ENCODE measurements around the gene DIP2A.

The DIP2A gene

GRCh38 chr21:46600305-46600704, 141.6 kb downstream of the DIP2A start:
- peaks cover 34% of the 10 kb centered on the region for H3K4me1 ChIP-seq (ENCODE audit: control insufficient read depth, insufficient read depth, low read length)
- H3K36me3 ChIP-seq (ENCODE audit: control insufficient read depth, insufficient read depth, low read length), result no peaks in the 10 kb centered on the region
- H3K27me3 ChIP-seq (ENCODE audit: control insufficient read depth, insufficient read depth, low read length), result no peaks in the 10 kb centered on the region
- H3K9ac ChIP-seq (ENCODE audit: low read length), result no peak overlapping the region
- no peaks in the 10 kb centered on the region for H3K9me3 ChIP-seq (ENCODE audit: control insufficient read depth, low read length)
- no peak overlapping the region for H3K4me3 ChIP-seq (ENCODE audit: low read length)

GRCh38 chr21:46600978-46601377, 142.3 kb downstream of the DIP2A start:
- Histone ChIP-seq H3K4me1 (ENCODE audit: control insufficient read depth, insufficient read depth, low read length) (peaks cover 34% of the 10 kb centered on the region), H3K4me3 (ENCODE audit: low read length) (no peak overlapping the region), H3K9ac (ENCODE audit: low read length) (no peak overlapping the region), H3K27me3 (ENCODE audit: control insufficient read depth, insufficient read depth, low read length) (no peaks in the 10 kb centered on the region), H3K36me3 (ENCODE audit: control insufficient read depth, insufficient read depth, low read length) (no peaks in the 10 kb centered on the region), H3K9me3 (ENCODE audit: control insufficient read depth, low read length) (no peaks in the 10 kb centered on the region)

- H3K9me3 ChIP-seq (ENCODE audit: control insufficient read depth, low read length), result no peaks in the 10 kb centered on the region
- no peaks in the 10 kb centered on the region for H3K27me3 ChIP-seq (ENCODE audit: control insufficient read depth, insufficient read depth, low read length)
- H3K9ac ChIP-seq (ENCODE audit: low read length), result no peak overlapping the region
- H3K36me3 ChIP-seq (ENCODE audit: control insufficient read depth, insufficient read depth, low read length), result no peaks in the 10 kb centered on the region
- H3K4me3 ChIP-seq (ENCODE audit: low read length), result no peak overlapping the region
- peaks cover 34% of the 10 kb centered on the region for H3K4me1 ChIP-seq (ENCODE audit: control insufficient read depth, insufficient read depth, low read length)
These were observed 144.5 kb downstream of the DIP2A start for GRCh38 chr21:46603228-46603627.

- Histone ChIP-seq H3K36me3 (ENCODE audit: control insufficient read depth, insufficient read depth, low read length) (no peaks in the 10 kb centered on the region), H3K27me3 (ENCODE audit: control insufficient read depth, insufficient read depth, low read length) (no peaks in the 10 kb centered on the region), H3K9ac (ENCODE audit: low read length) (no peak overlapping the region), H3K4me3 (ENCODE audit: low read length) (no peak overlapping the region), H3K9me3 (ENCODE audit: control insufficient read depth, low read length) (no peaks in the 10 kb centered on the region), H3K4me1 (ENCODE audit: control insufficient read depth, insufficient read depth, low read length) (peaks cover 24% of the 10 kb centered on the region)
These were observed 145.8 kb downstream of the DIP2A start for GRCh38 chr21:46604329-46604974.

GRCh38 chr21:46604975-46605766, 146.5 kb downstream of the DIP2A start, which contains the start of gene S100B:
S100B (minus strand) TSS chr21:46605082; CDS start chr21:46602415, 2,667 bp downstream.
- H3K4me1 ChIP-seq (ENCODE audit: control insufficient read depth, insufficient read depth, low read length), result peaks cover 24% of the 10 kb centered on the region
- H3K9me3 ChIP-seq (ENCODE audit: control insufficient read depth, low read length), result no peaks in the 10 kb centered on the region
- H3K4me3 ChIP-seq (ENCODE audit: low read length), result no peak within 1 kb of the TSS
- H3K36me3 ChIP-seq (ENCODE audit: control insufficient read depth, insufficient read depth, low read length), result no peaks in the 10 kb centered on the region
- no peak within 1 kb of the TSS for H3K9ac ChIP-seq (ENCODE audit: low read length)
- H3K27me3 ChIP-seq (ENCODE audit: control insufficient read depth, insufficient read depth, low read length), result no peaks in the 10 kb centered on the region

GRCh38 chr21:46605767-46606426, 147.2 kb downstream of the DIP2A start:
- Histone ChIP-seq H3K9ac (ENCODE audit: low read length) (no peak overlapping the region), H3K4me3 (ENCODE audit: low read length) (no peak overlapping the region), H3K4me1 (ENCODE audit: control insufficient read depth, insufficient read depth, low read length) (peaks cover 18% of the 10 kb centered on the region), H3K9me3 (ENCODE audit: control insufficient read depth, low read length) (no peaks in the 10 kb centered on the region), H3K27me3 (ENCODE audit: control insufficient read depth, insufficient read depth, low read length) (no peaks in the 10 kb centered on the region), H3K36me3 (ENCODE audit: control insufficient read depth, insufficient read depth, low read length) (no peaks in the 10 kb centered on the region)

GRCh38 chr21:46606427-46606813, 147.7 kb downstream of the DIP2A start:
- Histone ChIP-seq H3K36me3 (ENCODE audit: control insufficient read depth, insufficient read depth, low read length) (no peaks in the 10 kb centered on the region), H3K9me3 (ENCODE audit: control insufficient read depth, low read length) (no peaks in the 10 kb centered on the region), H3K4me3 (ENCODE audit: low read length) (no peak overlapping the region), H3K9ac (ENCODE audit: low read length) (no peak overlapping the region), H3K4me1 (ENCODE audit: control insufficient read depth, insufficient read depth, low read length) (peaks cover 13% of the 10 kb centered on the region), H3K27me3 (ENCODE audit: control insufficient read depth, insufficient read depth, low read length) (no peaks in the 10 kb centered on the region)

- no peaks in the 10 kb centered on the region for H3K27me3 ChIP-seq (ENCODE audit: control insufficient read depth, insufficient read depth, low read length)
- peaks cover under 1% of the 10 kb centered on the region for H3K4me1 ChIP-seq (ENCODE audit: control insufficient read depth, insufficient read depth, low read length)
- no peaks in the 10 kb centered on the region for H3K36me3 ChIP-seq (ENCODE audit: control insufficient read depth, insufficient read depth, low read length)
- no peak overlapping the region for H3K4me3 ChIP-seq (ENCODE audit: low read length)
- H3K9me3 ChIP-seq (ENCODE audit: control insufficient read depth, low read length), result no peaks in the 10 kb centered on the region
- H3K9ac ChIP-seq (ENCODE audit: low read length), result no peak overlapping the region
These were observed 148.9 kb downstream of the DIP2A start for GRCh38 chr21:46607636-46608035.

- Histone ChIP-seq H3K9me3 (ENCODE audit: control insufficient read depth, low read length) (no peaks in the 10 kb centered on the region), H3K9ac (ENCODE audit: low read length) (no peak overlapping the region), H3K4me1 (ENCODE audit: control insufficient read depth, insufficient read depth, low read length) (no peaks in the 10 kb centered on the region), H3K36me3 (ENCODE audit: control insufficient read depth, insufficient read depth, low read length) (no peaks in the 10 kb centered on the region), H3K4me3 (ENCODE audit: low read length) (no peak overlapping the region), H3K27me3 (ENCODE audit: control insufficient read depth, insufficient read depth, low read length) (no peaks in the 10 kb centered on the region)
These were observed 150.0 kb downstream of the DIP2A start for GRCh38 chr21:46608672-46609111.

GRCh38 chr21:46610018-46610701, 151.5 kb downstream of the DIP2A start:
- no peak overlapping the region for H3K9ac ChIP-seq (ENCODE audit: low read length)
- H3K4me1 ChIP-seq (ENCODE audit: control insufficient read depth, insufficient read depth, low read length), result no peaks in the 10 kb centered on the region
- H3K36me3 ChIP-seq (ENCODE audit: control insufficient read depth, insufficient read depth, low read length), result no peaks in the 10 kb centered on the region
- no peaks in the 10 kb centered on the region for H3K27me3 ChIP-seq (ENCODE audit: control insufficient read depth, insufficient read depth, low read length)
- H3K9me3 ChIP-seq (ENCODE audit: control insufficient read depth, low read length), result no peaks in the 10 kb centered on the region
- H3K4me3 ChIP-seq (ENCODE audit: low read length), result no peak overlapping the region

GRCh38 chr21:46613391-46613790, 154.7 kb downstream of the DIP2A start:
- H3K9me3 ChIP-seq (ENCODE audit: control insufficient read depth, low read length), result no peaks in the 10 kb centered on the region

More at GRCh38 chr21:46613391-46613790, 154.7 kb downstream of the DIP2A start:
- H3K36me3 ChIP-seq (ENCODE audit: control insufficient read depth, insufficient read depth, low read length), result no peaks in the 10 kb centered on the region
- H3K9ac ChIP-seq (ENCODE audit: low read length), result no peak overlapping the region
- no peaks in the 10 kb centered on the region for H3K4me1 ChIP-seq (ENCODE audit: control insufficient read depth, insufficient read depth, low read length)
- no peak overlapping the region for H3K4me3 ChIP-seq (ENCODE audit: low read length)
- H3K27me3 ChIP-seq (ENCODE audit: control insufficient read depth, insufficient read depth, low read length), result no peaks in the 10 kb centered on the region

Data from mucosa of stomach (tissue), 1 donor.